Measurements from ENCODE around the gene SGMS1.

The SGMS1 gene

GRCh38 chr10:50636618-50637579 is 13.1 kb upstream of the SGMS1 start:
- no peak for DNase-seq (ENCODE audit: extremely low read depth in 1 of 2, low read depth in 1 of 2)

- DNase-seq (ENCODE audit: extremely low read depth in 1 of 2, low read depth in 1 of 2) = no peak
Observed at GRCh38 chr10:50635286-50635685, 11.5 kb upstream of the SGMS1 start.

GRCh38 chr10:50634479-50634878 is 10.7 kb upstream of the SGMS1 start:
- no peak for DNase-seq (ENCODE audit: extremely low read depth in 1 of 2, low read depth in 1 of 2)

GRCh38 chr10:50631052-50631451 is 7.3 kb upstream of the SGMS1 start:
- no peak for DNase-seq (ENCODE audit: extremely low read depth in 1 of 2, low read depth in 1 of 2)

- no peak for DNase-seq (ENCODE audit: extremely low read depth in 1 of 2, low read depth in 1 of 2)
Observed at GRCh38 chr10:50629495-50630122, 5.9 kb upstream of the SGMS1 start.

GRCh38 chr10:50627896-50628295 is 4.1 kb upstream of the SGMS1 start:
- no peak for DNase-seq (ENCODE audit: extremely low read depth in 1 of 2, low read depth in 1 of 2)

- DNase-seq (ENCODE audit: extremely low read depth in 1 of 2, low read depth in 1 of 2) = no peak
Observed at GRCh38 chr10:50627443-50627842, 3.7 kb upstream of the SGMS1 start.

- no peak for DNase-seq (ENCODE audit: extremely low read depth in 1 of 2, low read depth in 1 of 2)
Observed at GRCh38 chr10:50625649-50626132, 1.9 kb upstream of the SGMS1 start.

GRCh38 chr10:50624866-50625501 is 1.2 kb upstream of the SGMS1 start:
- DNase-seq (ENCODE audit: extremely low read depth in 1 of 2, low read depth in 1 of 2) = peak; percentile 34 to 35

GRCh38 chr10:50624413-50624865 is 683 bp upstream of the SGMS1 start:
- DNase-seq (ENCODE audit: extremely low read depth in 1 of 2, low read depth in 1 of 2) = peak; percentile 89 to 97

- DNase-seq (ENCODE audit: extremely low read depth in 1 of 2, low read depth in 1 of 2) = peak in 1 of 2 donors; percentile 25
Observed at GRCh38 chr10:50622706-50623662, 772 bp downstream of the SGMS1 start.

- DNase-seq (ENCODE audit: extremely low read depth in 1 of 2, low read depth in 1 of 2) = peak; percentile 26 to 40
Observed at GRCh38 chr10:50621968-50622705, 1.6 kb downstream of the SGMS1 start.

- DNase-seq (ENCODE audit: extremely low read depth in 1 of 2, low read depth in 1 of 2) = no peak
Observed at GRCh38 chr10:50620899-50621298, 2.9 kb downstream of the SGMS1 start.

- no peak for DNase-seq (ENCODE audit: extremely low read depth in 1 of 2, low read depth in 1 of 2)
Observed at GRCh38 chr10:50619882-50620281, 3.9 kb downstream of the SGMS1 start.

GRCh38 chr10:50619166-50619565 is 4.6 kb downstream of the SGMS1 start:
- no peak for DNase-seq (ENCODE audit: extremely low read depth in 1 of 2, low read depth in 1 of 2)

- DNase-seq (ENCODE audit: extremely low read depth in 1 of 2, low read depth in 1 of 2) = no peak
Observed at GRCh38 chr10:50618624-50619023, 5.1 kb downstream of the SGMS1 start.

- DNase-seq (ENCODE audit: extremely low read depth in 1 of 2, low read depth in 1 of 2) = no peak
Observed at GRCh38 chr10:50615658-50616057, 8.1 kb downstream of the SGMS1 start.

GRCh38 chr10:50614444-50615137 is 9.2 kb downstream of the SGMS1 start:
- no peak for DNase-seq (ENCODE audit: extremely low read depth in 1 of 2, low read depth in 1 of 2)

Measured in activated CD8-positive, alpha-beta memory T cell treated with anti-CD3 and anti-CD28 coated beads for 1 hour (primary cell).